Measurements from ENCODE around the gene DPY19L1.
A peak's percentile ranks its signal among the peaks of the same experiment; 100 is the strongest.

Gene DPY19L1

GRCh38 chr7:35019179-35019729 lies 18.0 kb downstream of the DPY19L1 start:
- TF ChIP-seq POU6F1 (CRISPR knock-in tag; IDR thresholded peaks at IDR 0.05; ENCODE audit: borderline replicate concordance, low read depth), result no peak
- no peak for TF ChIP-seq ZFP30 (CRISPR knock-in tag; IDR thresholded peaks at IDR 0.05)
- TF ChIP-seq ZNF70 (CRISPR knock-in tag; IDR thresholded peaks at IDR 0.05), result no peak
- no peak for TF ChIP-seq CREB5 (CRISPR knock-in tag; IDR thresholded peaks at IDR 0.05; ENCODE audit: low read depth)
- ATAC-seq, result peak; percentile 75

- ATAC-seq, result no peak
Measured at GRCh38 chr7:35015346-35015859, 21.9 kb downstream of the DPY19L1 start.

GRCh38 chr7:35012160-35012559 lies 25.1 kb downstream of the DPY19L1 start:
- ATAC-seq, result no peak
- TF ChIP-seq ISL1 (CRISPR knock-in tag; IDR thresholded peaks at IDR 0.05) (no peak), POU6F1 (CRISPR knock-in tag; IDR thresholded peaks at IDR 0.05; ENCODE audit: borderline replicate concordance, low read depth) (no peak), TSHZ2 (CRISPR knock-in tag; IDR thresholded peaks at IDR 0.05) (no peak), TCF4 (CRISPR knock-in tag; IDR thresholded peaks at IDR 0.05; ENCODE audit: borderline replicate concordance) (no peak), GLIS3 (CRISPR knock-in tag; IDR thresholded peaks at IDR 0.05) (no peak), TOX (CRISPR knock-in tag; IDR thresholded peaks at IDR 0.05; ENCODE audit: borderline replicate concordance) (no peak), ZNF70 (CRISPR knock-in tag; IDR thresholded peaks at IDR 0.05) (no peak), CSRNP3 (CRISPR knock-in tag; IDR thresholded peaks at IDR 0.05) (no peak), PPARA (CRISPR knock-in tag; IDR thresholded peaks at IDR 0.05; ENCODE audit: borderline replicate concordance) (no peak), BACH2 (CRISPR knock-in tag; IDR thresholded peaks at IDR 0.05; ENCODE audit: borderline replicate concordance) (no peak), RARB (CRISPR knock-in tag; IDR thresholded peaks at IDR 0.05) (no peak), CREB5 (CRISPR knock-in tag; IDR thresholded peaks at IDR 0.05; ENCODE audit: low read depth) (no peak), ZC3H10 (CRISPR knock-in tag; IDR thresholded peaks at IDR 0.05) (no peak), PATZ1 (CRISPR knock-in tag; IDR thresholded peaks at IDR 0.05; ENCODE audit: borderline replicate concordance) (no peak), ESRRG (CRISPR knock-in tag; IDR thresholded peaks at IDR 0.05) (no peak), ZFP3 (CRISPR knock-in tag; IDR thresholded peaks at IDR 0.05) (no peak), ZFP30 (CRISPR knock-in tag; IDR thresholded peaks at IDR 0.05) (no peak), CSDC2 (CRISPR knock-in tag; IDR thresholded peaks at IDR 0.05) (no peak), ARNTL (CRISPR knock-in tag; IDR thresholded peaks at IDR 0.05; ENCODE audit: borderline replicate concordance, low read depth) (no peak)

More at GRCh38 chr7:35015346-35015859, 21.9 kb downstream of the DPY19L1 start:
- no peak for TF ChIP-seq ZNF8 (CRISPR knock-in tag; IDR thresholded peaks at IDR 0.05)
- no peak for TF ChIP-seq ISL1 (CRISPR knock-in tag; IDR thresholded peaks at IDR 0.05)
- TF ChIP-seq ZNF565 (CRISPR knock-in tag; conservative IDR thresholded peaks at IDR 0.05; ENCODE audit: low read depth), result no peak
- no peak for TF ChIP-seq BACH2 (CRISPR knock-in tag; IDR thresholded peaks at IDR 0.05; ENCODE audit: borderline replicate concordance)
- TF ChIP-seq POU6F1 (CRISPR knock-in tag; IDR thresholded peaks at IDR 0.05; ENCODE audit: borderline replicate concordance, low read depth), result no peak
- TF ChIP-seq GLIS3 (CRISPR knock-in tag; IDR thresholded peaks at IDR 0.05), result no peak
- no peak for TF ChIP-seq CSDC2 (CRISPR knock-in tag; IDR thresholded peaks at IDR 0.05)
- TF ChIP-seq ESRRG (CRISPR knock-in tag; IDR thresholded peaks at IDR 0.05), result no peak
- no peak for TF ChIP-seq SNAI2 (CRISPR knock-in tag; IDR thresholded peaks at IDR 0.05)

All from SK-N-SH treated with all-trans-retinoic acid at 6 μM for 48 hours (cell line).